H1 (cell line): Measurements from ENCODE around the gene EHD2. TPM values are rescaled to one million over a fixed set of nuclear protein-coding genes. Genes with fewer than 3 reads are reported as not detected.

Source experiments
- CTCF ChIA-PET: fragments of 300-600 bp; sonication (Branson Sonifier 250); formaldehyde crosslinking; loops from one replicate; lab custom pipeline; 2021; ENCODE audit not compliant: partially characterized antibody; lab: Charles Lee
- POLR2A ChIA-PET: fragments of 300-600 bp; sonication (Branson Sonifier 250); formaldehyde crosslinking; loops from one replicate; lab custom pipeline; 2021; ENCODE audit warnings: inconsistent platforms; ENCODE audit not compliant: partially characterized antibody; lab: Charles Lee
- DNase-seq, 2 experiments: peaks; one replicate each; pipeline versions ENCODE4 v3.0.0 to v3.0.0-alpha.2; 2010 to 2022; ENCODE audit warnings: low spot score in 2 of 2, low read depth in 1 of 2, mixed read lengths in 1 of 2
- FAIRE-seq: peaks from 2 replicates; lab custom pipeline; 2011; peaks lifted over from hg19 to GRCh38; lab: Jason Lieb, UNC
- H2AFZ ChIP-seq: 2 replicates; pipeline ENCODE4 v1.8.1; 2012; ENCODE audit warnings: low read length, inconsistent platforms
- H2AK5ac ChIP-seq: 2 replicates; pipeline ENCODE4 v1.6.1; 2013; ENCODE audit warnings: low read depth, low read length
- H2BK120ac ChIP-seq: replicated peaks from 2 replicates; pipeline ENCODE3; 2013; ENCODE audit warnings: low read depth, low read length, inconsistent platforms
- H2BK12ac ChIP-seq: 2 replicates; pipeline ENCODE4 v1.6.1; 2013; ENCODE audit warnings: low read depth, low read length
- H2BK15ac ChIP-seq: 2 replicates; pipeline ENCODE4 v1.6.1; 2013; ENCODE audit warnings: low read length
- H2BK20ac ChIP-seq: 2 replicates; pipeline ENCODE4 v1.6.1; 2013; ENCODE audit warnings: low read length
- H2BK5ac ChIP-seq: 2 replicates; pipeline ENCODE4 v1.6.1; 2013; ENCODE audit warnings: low read depth, low read length
- H3K14ac ChIP-seq: 2 replicates; pipeline ENCODE4 v1.6.1; 2013; ENCODE audit warnings: inconsistent platforms; ENCODE audit not compliant: insufficient read length
- H3K18ac ChIP-seq: 2 replicates; pipeline ENCODE4 v1.6.1; 2013; ENCODE audit warnings: low read length; ENCODE audit errors: extremely low read depth
- H3K23ac ChIP-seq: 2 replicates; pipeline ENCODE4 v1.6.1; 2013; ENCODE audit warnings: inconsistent platforms; ENCODE audit not compliant: insufficient read length
- H3K23me2 ChIP-seq: 2 replicates; pipeline ENCODE4 v1.6.1; 2013; ENCODE audit warnings: low read depth, low read length
- H3K27ac ChIP-seq: 2 replicates; pipeline ENCODE4 v1.6.1; 2011; ENCODE audit warnings: low read depth, low read length, inconsistent platforms
- H3K27me3 ChIP-seq, 4 experiments: replicated peaks in 1 of 4; 1 replicate in 1 of 4; 2 replicates in 3 of 4; pipeline versions ENCODE4 v1.6.1 to v1.8.1; 2011 to 2013; ENCODE audit warnings: low read length in 3 of 4, mild to moderate bottlenecking in 3 of 4, inconsistent platforms in 2 of 4, mixed read lengths in 2 of 4, moderate library complexity in 1 of 4; ENCODE audit not compliant: control insufficient read depth in 3 of 4, insufficient read depth in 3 of 4; ENCODE audit errors: extremely low read depth in 1 of 4
- H3K36me3 ChIP-seq, 4 experiments: 2 replicates each; pipeline versions ENCODE4 v1.6.1 to v1.8.1; 2011 to 2013; ENCODE audit warnings: mild to moderate bottlenecking in 4 of 4, low read length in 3 of 4, moderate library complexity in 2 of 4, control low read depth in 1 of 4, inconsistent platforms in 1 of 4; ENCODE audit not compliant: insufficient read depth in 4 of 4, control insufficient read depth in 2 of 4
- H3K4ac ChIP-seq: replicated peaks from 2 replicates; pipeline ENCODE3; 2013; ENCODE audit warnings: low read length, low read depth, mixed read lengths, inconsistent platforms; ENCODE audit not compliant: insufficient read length
- H3K4me1 ChIP-seq, 4 experiments: replicated peaks in 1 of 4; 1 replicate in 1 of 4; 2 replicates in 3 of 4; pipeline versions ENCODE4 v1.6.1 to v1.8.1; 2011 to 2013; ENCODE audit warnings: low read length in 3 of 4, inconsistent platforms in 2 of 4, mixed read lengths in 1 of 4; ENCODE audit not compliant: insufficient read depth in 4 of 4, control insufficient read depth in 3 of 4
- H3K4me2 ChIP-seq, 2 experiments: 2 replicates each; pipeline versions ENCODE4 v1.6.1 to v1.8.1; 2011 to 2013; ENCODE audit warnings: low read depth in 2 of 2, low read length in 2 of 2, control low read depth in 1 of 2, inconsistent platforms in 1 of 2, mild to moderate bottlenecking in 1 of 2; ENCODE audit not compliant: insufficient read depth in 1 of 2
- H3K4me3 ChIP-seq, 4 experiments: fragments of 200-600, 300-600 bp in 1 of 4; sonication (generic), shearing (Covaris generic), sonication (Bioruptor Twin) in 1 of 4; 2 replicates each; pipeline versions ENCODE4 v1.5.1 to v1.8.1; 2011 to 2016; ENCODE audit warnings: low read length in 4 of 4, low read depth in 3 of 4, control low read depth in 2 of 4, inconsistent platforms in 2 of 4, mild to moderate bottlenecking in 2 of 4, mixed read lengths in 1 of 4, moderate library complexity in 1 of 4; ENCODE audit not compliant: insufficient read depth in 2 of 4; ENCODE audit errors: extremely low read depth in 1 of 4
- H3K56ac ChIP-seq: replicated peaks from 2 replicates; pipeline ENCODE3; 2013; ENCODE audit warnings: low read depth, mild to moderate bottlenecking, mixed read lengths, low read length, inconsistent platforms; ENCODE audit not compliant: insufficient read length
- H3K79me1 ChIP-seq: 2 replicates; pipeline ENCODE4 v1.6.1; 2013; ENCODE audit warnings: low read depth, low read length, control low read depth
- H3K79me2 ChIP-seq, 2 experiments: 2 replicates each; pipeline versions ENCODE4 v1.6.1 to v1.8.1; 2012 to 2013; ENCODE audit warnings: low read length in 2 of 2, mild to moderate bottlenecking in 2 of 2, inconsistent platforms in 1 of 2; ENCODE audit not compliant: insufficient read depth in 2 of 2, control insufficient read depth in 1 of 2
- H3K9ac ChIP-seq, 4 experiments: replicated peaks in 1 of 4; 1 replicate in 1 of 4; 2 replicates in 3 of 4; pipeline versions ENCODE4 v1.6.1 to v1.8.1; 2011 to 2013; ENCODE audit warnings: low read depth in 3 of 4, low read length in 3 of 4, control low read depth in 2 of 4, mild to moderate bottlenecking in 2 of 4, moderate library complexity in 2 of 4, inconsistent platforms in 1 of 4; ENCODE audit errors: extremely low read depth in 1 of 4
- H3K9me3 ChIP-seq, 2 experiments: 2 replicates each; pipeline versions ENCODE4 v1.6.1 to v1.8.1; 2012 to 2013; ENCODE audit warnings: mild to moderate bottlenecking in 2 of 2, moderate library complexity in 2 of 2, control low read depth in 1 of 2, inconsistent platforms in 1 of 2, low read depth in 1 of 2, low read length in 1 of 2, mixed read lengths in 1 of 2; ENCODE audit not compliant: insufficient read depth in 2 of 2
- H4K20me1 ChIP-seq, 2 experiments: replicated peaks in 1 of 2; 2 replicates each; pipeline versions ENCODE3 to v1.8.1; 2011 to 2013; ENCODE audit warnings: inconsistent platforms in 2 of 2, low read length in 2 of 2, mild to moderate bottlenecking in 1 of 2; ENCODE audit not compliant: insufficient read depth in 2 of 2, control insufficient read depth in 1 of 2
- H4K5ac ChIP-seq: 2 replicates; pipeline ENCODE4 v1.6.1; 2013; ENCODE audit warnings: low read length, low read depth, mixed read lengths, inconsistent platforms; ENCODE audit not compliant: insufficient read length
- H4K8ac ChIP-seq: 2 replicates; pipeline ENCODE4 v1.8.0; 2013; ENCODE audit warnings: mild to moderate bottlenecking, moderate library complexity, low read length, inconsistent platforms; ENCODE audit not compliant: insufficient read depth; ENCODE audit errors: extremely low read depth
- H4K91ac ChIP-seq: replicated peaks from 2 replicates; pipeline ENCODE3; 2013; ENCODE audit warnings: low read length, mixed read lengths, inconsistent platforms; ENCODE audit not compliant: insufficient read length
- BRCA1 ChIP-seq: IDR thresholded peaks from 2 replicates; pipeline ENCODE4 v1.6.1; 2012; ENCODE audit warnings: low read depth, low read length, improper control_type of control experiment
- CEBPB ChIP-seq: IDR thresholded peaks from 2 replicates; pipeline ENCODE4 v1.6.1; 2012; ENCODE audit warnings: low read depth, low read length
- CHD2 ChIP-seq: IDR thresholded peaks from 2 replicates; pipeline ENCODE4 v1.6.1; 2012; ENCODE audit warnings: low read length, improper control_type of control experiment
- CREB1 ChIP-seq: IDR thresholded peaks from 2 replicates; pipeline ENCODE4 v1.6.1; 2012; ENCODE audit warnings: inconsistent platforms
- CTBP2 ChIP-seq: IDR thresholded peaks from 2 replicates; pipeline ENCODE4 v1.7.0; 2011; ENCODE audit warnings: borderline replicate concordance, mild to moderate bottlenecking, moderate library complexity, mixed read lengths, low read length; ENCODE audit not compliant: insufficient read depth, insufficient read length
- GABPA ChIP-seq: IDR thresholded peaks from 2 replicates; pipeline ENCODE4 v1.6.1; 2011; ENCODE audit warnings: mild to moderate bottlenecking, low read length, moderate library complexity, borderline replicate concordance; ENCODE audit not compliant: insufficient read depth
- HDAC2 ChIP-seq, 2 experiments: fragments of 300-600 bp in 1 of 2; sonication (generic) in 1 of 2; IDR thresholded peaks; 2 replicates each; pipeline ENCODE4 v1.6.1; 2011 to 2012; ENCODE audit warnings: low read depth in 2 of 2, low read length in 2 of 2, mild to moderate bottlenecking in 2 of 2, moderate library complexity in 2 of 2, borderline replicate concordance in 1 of 2, inconsistent platforms in 1 of 2
- POLR2A ChIP-seq, 2 experiments: IDR thresholded peaks; 1 replicate in 1 of 2; 2 replicates in 1 of 2; pipeline ENCODE4 v1.6.1; 2011; ENCODE audit warnings: low read depth in 2 of 2, low read length in 2 of 2, mild to moderate bottlenecking in 2 of 2; ENCODE audit errors: control extremely low read depth in 1 of 2
- RAD21 ChIP-seq, 2 experiments: IDR thresholded peaks in 1 of 2; conservative IDR thresholded peaks in 1 of 2; 2 replicates each; pipeline ENCODE4 v1.6.1; 2011; ENCODE audit warnings: low read depth in 2 of 2, low read length in 2 of 2, improper control_type of control experiment in 1 of 2, inconsistent platforms in 1 of 2, mild to moderate bottlenecking in 1 of 2, moderate library complexity in 1 of 2
- SIRT6 ChIP-seq: IDR thresholded peaks from one replicate; pipeline ENCODE4 v1.7.1; 2012; ENCODE audit warnings: low read length, inconsistent platforms
- WGBS, 2 experiments: shearing (Covaris generic) in 1 of 2; methylation state at CpG; one replicate each; pipeline versions ENCODE4 v1.1.6 to v1.1.7; 2013 to 2015; ENCODE audit warnings: low lambda C conversion rate in 2 of 2, mixed read lengths in 2 of 2, inconsistent platforms in 1 of 2, low coverage in 1 of 2, missing lambda C conversion rate in 1 of 2; ENCODE audit not compliant: insufficient replicate concordance in 2 of 2, insufficient coverage in 1 of 2, insufficient read length in 1 of 2; ENCODE audit errors: extremely low coverage in 1 of 2, missing lambda C conversion rate in 1 of 2; 5-methylcytosine and 5-hydroxymethylcytosine counted together
- polyA plus RNA-seq, 7 experiments: library from polyadenylated mRNA; depleted of rRNA in 3 of 7; stranded (reverse) in 5 of 7; unstranded in 2 of 7; fragments of >200 nt in 5 of 7; fragments of 200-250 nt in 2 of 7; gene quantifications; 1 replicate in 5 of 7; 2 replicates in 1 of 7; 4 replicates in 1 of 7; pipeline versions ENCODE4 v1.2.1 to v1.2.3, GENCODE V29; 2011 to 2013; ENCODE audit warnings: missing spikeins in 2 of 7, mixed read lengths in 2 of 7
- total RNA-seq: library from RNA; stranded (reverse); fragmentation: NEBNext Ultra II Directional; extraction: Animal tissue kit (Norgen Biotek cat#: 25700); gene quantifications from 2 replicates; pipeline ENCODE4 v1.2.1, GENCODE V29; 2021

EHD2 gene
- total and polyA plus RNA-seq, 2 of the 8 experiments (the other 6 are each of a cell fraction or from before 2014, with no cell fraction given), result 4.5 to 14.3 TPM

DNA sequence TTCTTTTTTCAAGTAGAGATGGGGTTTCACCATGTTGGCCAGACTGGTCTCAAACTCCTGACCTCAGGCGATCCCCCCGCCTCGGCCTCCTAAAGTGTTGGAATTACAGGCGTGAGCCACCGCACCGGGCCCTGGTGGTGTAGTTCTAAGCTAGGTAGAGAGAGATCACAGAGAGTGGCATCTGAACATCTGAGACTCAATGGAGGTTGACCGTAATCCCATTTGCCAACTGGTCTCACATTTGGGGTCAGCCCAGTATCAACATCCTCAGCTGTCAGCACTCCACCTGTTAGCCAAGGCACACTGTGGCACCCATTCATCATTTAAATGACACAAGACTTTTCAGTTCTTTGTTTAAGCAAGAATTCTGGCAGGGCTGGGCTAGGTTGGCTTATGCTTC, 73.3 kb downstream of the EHD2 start:
- ChIA-PET CTCF (interaction anchor here (0.7 to 7.7 kb wide), 3 partner anchors 20 to 236 kb away, joined by 3 to 150 read pairs (median 72); partner anchors contain the start of gene EHD2), POLR2A (interaction anchor here (1.0 to 5.1 kb wide), 4 partner anchors 8 to 62 kb away, joined by 3 to 46 read pairs (median 20); partner anchors contain the start of gene SELENOW)
- Histone ChIP-seq H2AK5ac (no peak overlapping the region), H3K56ac (no peak overlapping the region), H3K9ac (no peak overlapping the region; a peak in 1 of 7 replicates), H3K79me1 (peaks cover 4% of the 10 kb centered on the region), H3K4me2 (no peak overlapping the region), H4K91ac (no peak overlapping the region), H3K4me1 (no peaks in the 10 kb centered on the region; a peak in 3 of 7 replicates), H3K79me2 (no peaks in the 10 kb centered on the region), H3K27ac (no peak overlapping the region), H3K9me3 (no peaks in the 10 kb centered on the region), H4K5ac (no peak overlapping the region), H3K27me3 (no peaks in the 10 kb centered on the region), H3K23ac (no peak overlapping the region), H3K4me3 (no peak overlapping the region), H2BK5ac (no peak overlapping the region), H3K14ac (no peak overlapping the region), H2BK15ac (no peak overlapping the region), H3K4ac (no peak overlapping the region), H4K20me1 (peaks cover 0 to 12% of the 10 kb centered on the region in 2 experiments), H3K23me2 (no peaks in the 10 kb centered on the region), H3K36me3 (peaks cover 16 to 37% (median 29%) of the 10 kb centered on the region in 4 experiments), H2BK120ac (no peak overlapping the region), H2BK20ac (no peak overlapping the region), H3K18ac (no peak overlapping the region), H4K8ac (no peak overlapping the region), H2BK12ac (no peak overlapping the region), H2AFZ (no peak overlapping the region)
- WGBS, 2 experiments, result 85% methylated on average over 7 of the region's 7 CpGs; no CpG with 5 or more reads in 1 of the 2 experiments
- no peak for TF ChIP-seq CTBP2
- no peak for TF ChIP-seq SIRT6
- TF ChIP-seq CEBPB, result no peak
- no peak for TF ChIP-seq RAD21 (IDR thresholded peaks at IDR 0.05 in 1 of 2, conservative IDR thresholded peaks at IDR 0.05 in 1 of 2; ENCODE audit: low read depth in 2 of 2, low read length in 2 of 2)
- TF ChIP-seq CHD2, result no peak
- TF ChIP-seq POLR2A (IDR thresholded peaks at IDR 0.05; ENCODE audit: control extremely low read depth in 1 of 2, low read depth in 2 of 2, low read length in 2 of 2), result no peak
- TF ChIP-seq GABPA, result no peak
- no peak for TF ChIP-seq CREB1
- TF ChIP-seq BRCA1, result no peak
- TF ChIP-seq HDAC2 (IDR thresholded peaks at IDR 0.05; ENCODE audit: borderline replicate concordance in 1 of 2, low read depth in 2 of 2, low read length in 2 of 2), result no peak
- no peak for DNase-seq
- no peak for FAIRE-seq
